ENCODE results near the gene PPBP.

Gene PPBP

GRCh38 chr4:73988061-73988460 lies at the start of gene PPBP:
PPBP (minus strand) TSS chr4:73988190; CDS start chr4:73988103, 87 bp downstream.
- no peak for DNase-seq (ENCODE audit: low read depth)

GRCh38 chr4:74037076-74037955 lies 49.3 kb upstream of the PPBP start:
- no peak for DNase-seq (ENCODE audit: low read depth)

- no peak for DNase-seq (ENCODE audit: low read depth)
Measured at GRCh38 chr4:74033739-74034138, 45.7 kb upstream of the PPBP start.

GRCh38 chr4:74032064-74032463 lies 44.1 kb upstream of the PPBP start:
- DNase-seq (ENCODE audit: low read depth) = no peak

GRCh38 chr4:74031576-74031975 lies 43.6 kb upstream of the PPBP start:
- no peak for DNase-seq (ENCODE audit: low read depth)

- no peak for DNase-seq (ENCODE audit: low read depth)
Measured at GRCh38 chr4:74030285-74030684, 42.3 kb upstream of the PPBP start.

GRCh38 chr4:74028504-74028903 lies 40.5 kb upstream of the PPBP start:
- DNase-seq (ENCODE audit: low read depth) = no peak

GRCh38 chr4:74023709-74024108 lies 35.7 kb upstream of the PPBP start:
- DNase-seq (ENCODE audit: low read depth) = no peak

- no peak for DNase-seq (ENCODE audit: low read depth)
Measured at GRCh38 chr4:74021601-74022000, 33.6 kb upstream of the PPBP start.

GRCh38 chr4:74018771-74019170 lies 30.8 kb upstream of the PPBP start:
- no peak for DNase-seq (ENCODE audit: low read depth)

- DNase-seq (ENCODE audit: low read depth) = no peak
Measured at GRCh38 chr4:74018116-74018515, 30.1 kb upstream of the PPBP start.

- no peak for DNase-seq (ENCODE audit: low read depth)
Measured at GRCh38 chr4:74016068-74016467, 28.1 kb upstream of the PPBP start.

GRCh38 chr4:74015126-74015780 lies 27.3 kb upstream of the PPBP start:
- no peak for DNase-seq (ENCODE audit: low read depth)

GRCh38 chr4:74014332-74014731 lies 26.3 kb upstream of the PPBP start:
- no peak for DNase-seq (ENCODE audit: low read depth)

- DNase-seq (ENCODE audit: low read depth) = no peak
Measured at GRCh38 chr4:74013264-74013663, 25.3 kb upstream of the PPBP start.

- DNase-seq (ENCODE audit: low read depth) = no peak
Measured at GRCh38 chr4:74012130-74012529, 24.1 kb upstream of the PPBP start.

GRCh38 chr4:74009307-74009706 lies 21.3 kb upstream of the PPBP start:
- no peak for DNase-seq (ENCODE audit: low read depth)

- DNase-seq (ENCODE audit: low read depth) = no peak
Measured at GRCh38 chr4:74006009-74006476, 18.1 kb upstream of the PPBP start.

GRCh38 chr4:74005528-74005927 lies 17.5 kb upstream of the PPBP start:
- no peak for DNase-seq (ENCODE audit: low read depth)

GRCh38 chr4:74004668-74005067 lies 16.7 kb upstream of the PPBP start:
- no peak for DNase-seq (ENCODE audit: low read depth)

GRCh38 chr4:74000301-74000700 lies 12.3 kb upstream of the PPBP start:
- DNase-seq (ENCODE audit: low read depth) = no peak

GRCh38 chr4:73998040-73999011 lies 10.3 kb upstream of the PPBP start, which contains the start of gene CXCL5:
CXCL5 (minus strand) TSS chr4:73998677; CDS start chr4:73998581, 96 bp downstream.
- no peak for DNase-seq (ENCODE audit: low read depth)

Measured in stimulated activated CD8-positive, alpha-beta memory T cell treated with anti-CD3 and anti-CD28 coated beads, Interleukin-12 subunit alpha, Interleukin-12 subunit beta, amount 100 ng/mL, for 4 hours (primary cell).